Naive thymus-derived CD4-positive, alpha-beta T cell (primary cell): ENCODE measurements around the gene TTR. TPM values are rescaled to one million over a fixed set of nuclear protein-coding genes. Genes with fewer than 3 reads are reported as not detected.

Experiments
- ATAC-seq: fragments of 150-1000 bp; cut with Tn5 transposase; 2 replicates; pipeline ENCODE4 v1.10.0; 2021; ENCODE audit warnings: mild to moderate bottlenecking, moderate library complexity
- CTCF ChIA-PET: fragments of 350-600 bp; sonication (Branson Sonifier 250); formaldehyde crosslinking; loops from one replicate; lab custom pipeline; 2021; ENCODE audit warnings: antibody characterized with exemption; lab: Charles Lee
- POLR2A ChIA-PET: fragments of 350-600 bp; sonication (Branson Sonifier 250); formaldehyde crosslinking; loops from one replicate; lab custom pipeline; 2021; ENCODE audit warnings: antibody characterized with exemption, inconsistent platforms; lab: Charles Lee
- DNase-seq, 9 donors: peaks; one replicate each; pipeline versions ENCODE4 v3.0.0 to v3.0.0-alpha.2; 2020 to 2022; ENCODE audit warnings: mixed read lengths in 1 of 9
- H3K27ac ChIP-seq: one replicate; pipeline ENCODE4 v1.7.0; 2013; ENCODE audit warnings: mild to moderate bottlenecking, low read depth, low read length, moderate library complexity
- H3K27me3 ChIP-seq, 2 donors: one replicate each; pipeline ENCODE4 v1.7.0; 2013; ENCODE audit warnings: low read length in 2 of 2, mild to moderate bottlenecking in 2 of 2, moderate library complexity in 2 of 2; ENCODE audit not compliant: control insufficient read depth in 2 of 2, insufficient read depth in 2 of 2
- H3K36me3 ChIP-seq, 3 experiments: 1 replicate in 2 of 3; 2 replicates in 1 of 3; pipeline ENCODE4 v1.7.0; 2013; ENCODE audit warnings: low read length in 3 of 3, mild to moderate bottlenecking in 3 of 3, moderate library complexity in 1 of 3; ENCODE audit not compliant: insufficient read depth in 3 of 3, control insufficient read depth in 2 of 3
- H3K4me1 ChIP-seq, 2 donors: one replicate each; pipeline ENCODE4 v1.7.0; 2013; ENCODE audit warnings: low read length in 2 of 2, mild to moderate bottlenecking in 2 of 2, moderate library complexity in 1 of 2; ENCODE audit not compliant: control insufficient read depth in 2 of 2, insufficient read depth in 2 of 2
- H3K4me3 ChIP-seq: 2 replicates; pipeline ENCODE4 v1.7.0; 2013; ENCODE audit warnings: mild to moderate bottlenecking, low read length
- H3K9me3 ChIP-seq, 3 experiments: 1 replicate in 2 of 3; 2 replicates in 1 of 3; pipeline ENCODE4 v1.7.0; 2013; ENCODE audit warnings: low read length in 3 of 3; ENCODE audit not compliant: control insufficient read depth in 2 of 3
- H3K27ac Mint-ChIP-seq, 9 donors: one replicate each; pipeline ENCODE4 v1.8.0; 2020 to 2022; ENCODE audit warnings: mixed read lengths in 9 of 9, mild to moderate bottlenecking in 8 of 9, moderate library complexity in 5 of 9, inconsistent platforms in 2 of 9
- H3K27me3 Mint-ChIP-seq, 5 donors: one replicate each; pipeline ENCODE4 v1.8.0; 2021 to 2022; ENCODE audit warnings: mixed read lengths in 5 of 5, mild to moderate bottlenecking in 1 of 5
- H3K36me3 Mint-ChIP-seq, 5 donors: one replicate each; pipeline ENCODE4 v1.8.0; 2020 to 2022; ENCODE audit warnings: mixed read lengths in 5 of 5, mild to moderate bottlenecking in 3 of 5, inconsistent platforms in 1 of 5
- H3K4me1 Mint-ChIP-seq, 7 donors: one replicate each; pipeline ENCODE4 v1.8.0; 2020 to 2022; ENCODE audit warnings: mixed read lengths in 7 of 7, mild to moderate bottlenecking in 3 of 7, inconsistent platforms in 1 of 7
- H3K4me3 Mint-ChIP-seq, 10 donors: one replicate each; pipeline ENCODE4 v1.8.0; 2020 to 2022; ENCODE audit warnings: mild to moderate bottlenecking in 10 of 10, mixed read lengths in 10 of 10, moderate library complexity in 6 of 10, inconsistent platforms in 2 of 10
- H3K9me3 Mint-ChIP-seq, 11 donors: one replicate each; pipeline ENCODE4 v1.8.0; 2020 to 2022; ENCODE audit warnings: mixed read lengths in 11 of 11, mild to moderate bottlenecking in 4 of 11, inconsistent platforms in 1 of 11, moderate library complexity in 1 of 11
- intact Hi-C, 2 donors: fragments of 100-400 bp; cut with micrococcal nuclease; formaldehyde crosslinking; loops; one replicate each; pipeline ENCODE4 v1.15.1; 2023
- polyA plus RNA-seq, 2 donors: library from polyadenylated mRNA; unstranded; fragments of 300-500 nt; fragmentation: Illumina TruSeq; gene quantifications; one replicate each; pipeline ENCODE4 v1.2.3, GENCODE V29; 2021
- total RNA-seq, 6 experiments: library from RNA in 5 of 6; stranded (reverse) in 5 of 6; gene quantifications; 1 replicate in 5 of 6; 2 replicates in 1 of 6; pipeline ENCODE4 v1.2.3 and lab custom pipeline; 2021 to 2026

Gene TTR
- total and polyA plus RNA-seq, 7 experiments from 2014 or later = not detected

GRCh38 chr18:31596081-31596872 lies 4.6 kb downstream of the TTR start:
- ATAC-seq (no peak), DNase-seq (no peak)
- H3K27ac ChIP-seq = no peak overlapping the region
- H3K4me3 ChIP-seq = no peak overlapping the region
- H3K9me3 Mint-ChIP-seq = peaks cover 0 to 4% (median 0%) of the 10 kb centered on the region in 11 donors
- H3K36me3 Mint-ChIP-seq = no peaks in the 10 kb centered on the region
- no peaks in the 10 kb centered on the region for H3K4me1 ChIP-seq
- H3K27me3 Mint-ChIP-seq = peaks cover 0 to 16% (median 8%) of the 10 kb centered on the region in 5 donors
- H3K27ac Mint-ChIP-seq = no peak overlapping the region
- H3K27me3 ChIP-seq = peaks cover 0 to under 1% of the 10 kb centered on the region in 2 donors
- POLR2A ChIA-PET = no interaction called here
- no peaks in the 10 kb centered on the region for H3K9me3 ChIP-seq
- no peak overlapping the region for H3K4me3 Mint-ChIP-seq
- intact Hi-C loops = no loop called here
- no peaks in the 10 kb centered on the region for H3K36me3 ChIP-seq
- H3K4me1 Mint-ChIP-seq = no peaks in the 10 kb centered on the region
- CTCF ChIA-PET = no interaction called here

GRCh38 chr18:31598021-31598805 lies 6.5 kb downstream of the TTR start:
- Histone ChIP-seq H3K9me3 (no peaks in the 10 kb centered on the region), H3K27ac (no peak overlapping the region), H3K36me3 (no peaks in the 10 kb centered on the region), H3K4me1 (no peaks in the 10 kb centered on the region), H3K27me3 (peaks cover 0 to 3% of the 10 kb centered on the region in 2 donors), H3K4me3 (no peak overlapping the region)
- ChIA-PET CTCF (no interaction called here), POLR2A (no interaction called here)
- no peaks in the 10 kb centered on the region for H3K36me3 Mint-ChIP-seq
- peaks cover 0 to 9% (median 5%) of the 10 kb centered on the region in 5 donors for H3K27me3 Mint-ChIP-seq
- H3K4me1 Mint-ChIP-seq = no peaks in the 10 kb centered on the region
- H3K27ac Mint-ChIP-seq = no peak overlapping the region
- peaks cover 0 to 4% (median 0%) of the 10 kb centered on the region in 11 donors for H3K9me3 Mint-ChIP-seq
- no peak for ATAC-seq
- intact Hi-C loops = no loop called here
- H3K4me3 Mint-ChIP-seq = no peak overlapping the region
- no peak for DNase-seq

GRCh38 chr18:31603315-31603714 lies 11.6 kb downstream of the TTR start:
- Histone ChIP-seq H3K36me3 (no peaks in the 10 kb centered on the region), H3K27me3 (peaks cover 0 to 3% of the 10 kb centered on the region in 2 donors), H3K4me1 (no peaks in the 10 kb centered on the region), H3K9me3 (no peaks in the 10 kb centered on the region), H3K4me3 (no peak overlapping the region), H3K27ac (no peak overlapping the region)
- H3K27me3 Mint-ChIP-seq = peaks cover 0 to 22% (median 4%) of the 10 kb centered on the region in 5 donors
- no peaks in the 10 kb centered on the region for H3K4me1 Mint-ChIP-seq
- H3K36me3 Mint-ChIP-seq = no peaks in the 10 kb centered on the region
- intact Hi-C loops = no loop called here
- no peak overlapping the region for H3K4me3 Mint-ChIP-seq
- no peak overlapping the region for H3K27ac Mint-ChIP-seq
- peaks cover 0 to 1% (median 0%) of the 10 kb centered on the region in 11 donors for H3K9me3 Mint-ChIP-seq
- ATAC-seq (no peak), DNase-seq (no peak)
- ChIA-PET POLR2A (no interaction called here), CTCF (no interaction called here)

GRCh38 chr18:31606265-31606664 lies 14.6 kb downstream of the TTR start:
- intact Hi-C loops = no loop called here
- no peaks in the 10 kb centered on the region for H3K36me3 ChIP-seq
- H3K4me3 ChIP-seq = no peak overlapping the region
- no peak for DNase-seq
- no peak overlapping the region for H3K27ac Mint-ChIP-seq
- H3K4me3 Mint-ChIP-seq = no peak overlapping the region
- ChIA-PET CTCF (no interaction called here), POLR2A (no interaction called here)
- no peaks in the 10 kb centered on the region for H3K4me1 Mint-ChIP-seq
- H3K36me3 Mint-ChIP-seq = no peaks in the 10 kb centered on the region
- H3K27me3 ChIP-seq = peaks cover 0 to 3% of the 10 kb centered on the region in 2 donors
- H3K9me3 Mint-ChIP-seq = peaks cover 0 to 1% (median 0%) of the 10 kb centered on the region in 11 donors
- H3K27ac ChIP-seq = no peak overlapping the region
- ATAC-seq = no peak
- H3K9me3 ChIP-seq = no peaks in the 10 kb centered on the region
- H3K27me3 Mint-ChIP-seq = peaks cover 0 to 22% (median 2%) of the 10 kb centered on the region in 5 donors
- no peaks in the 10 kb centered on the region for H3K4me1 ChIP-seq

GRCh38 chr18:31607384-31607783 lies 15.7 kb downstream of the TTR start:
- Mint-ChIP-seq H3K4me1 (no peaks in the 10 kb centered on the region), H3K27me3 (peaks cover 0 to 16% (median 2%) of the 10 kb centered on the region in 5 donors), H3K4me3 (no peak overlapping the region), H3K27ac (no peak overlapping the region), H3K36me3 (no peaks in the 10 kb centered on the region), H3K9me3 (peaks cover 0 to 1% (median 0%) of the 10 kb centered on the region in 11 donors)
- no peaks in the 10 kb centered on the region for H3K27me3 ChIP-seq
- no peaks in the 10 kb centered on the region for H3K4me1 ChIP-seq
- CTCF ChIA-PET = no interaction called here
- H3K27ac ChIP-seq = no peak overlapping the region
- ATAC-seq (no peak), DNase-seq (no peak)
- no peaks in the 10 kb centered on the region for H3K9me3 ChIP-seq
- H3K4me3 ChIP-seq = no peak overlapping the region
- POLR2A ChIA-PET = no interaction called here
- no peaks in the 10 kb centered on the region for H3K36me3 ChIP-seq
- intact Hi-C loops = no loop called here

- POLR2A ChIA-PET = no interaction called here
- Histone ChIP-seq H3K4me1 (no peaks in the 10 kb centered on the region), H3K36me3 (no peaks in the 10 kb centered on the region), H3K9me3 (no peaks in the 10 kb centered on the region), H3K4me3 (no peak overlapping the region), H3K27ac (no peak overlapping the region), H3K27me3 (no peaks in the 10 kb centered on the region)
- no peak for DNase-seq
- Mint-ChIP-seq H3K27me3 (peaks cover 0 to 8% (median 2%) of the 10 kb centered on the region in 5 donors), H3K27ac (no peak overlapping the region), H3K4me1 (no peaks in the 10 kb centered on the region), H3K9me3 (no peaks in the 10 kb centered on the region), H3K36me3 (no peaks in the 10 kb centered on the region), H3K4me3 (no peak overlapping the region)
- no peak for ATAC-seq
- CTCF ChIA-PET = no interaction called here
- intact Hi-C loops = loop anchor here in 1 of 2 donors (5.0 kb wide), 1 partner anchor 112 kb away; no protein-coding TSS in a partner anchor
Measured at GRCh38 chr18:31609886-31610285, 18.2 kb downstream of the TTR start.
